Trophoblast cell (in vitro differentiated cells and primary cell): ENCODE measurements around the gene EPM2A.

Experiments
- DNase-seq, 2 donors: peaks; one replicate each; pipeline ENCODE4 v3.0.0-alpha.2; 2016
- H2AFZ ChIP-seq: 2 replicates; pipeline ENCODE4 v1.6.1; 2013; ENCODE audit warnings: low read length, moderate library complexity, mild to moderate bottlenecking; ENCODE audit not compliant: insufficient read depth, poor library complexity
- H2AK5ac ChIP-seq: 2 replicates; pipeline ENCODE4 v1.6.1; 2013; ENCODE audit warnings: mild to moderate bottlenecking, low read length
- H2BK120ac ChIP-seq: 2 replicates; pipeline ENCODE4 v1.6.1; 2013; ENCODE audit warnings: low read length, mild to moderate bottlenecking, moderate library complexity; ENCODE audit not compliant: insufficient read depth, poor library complexity
- H2BK12ac ChIP-seq: 2 replicates; pipeline ENCODE4 v1.6.1; 2013; ENCODE audit warnings: mild to moderate bottlenecking, low read length, moderate library complexity
- H2BK5ac ChIP-seq: 2 replicates; pipeline ENCODE4 v1.6.1; 2013; ENCODE audit warnings: low read length, low read depth, moderate library complexity, mild to moderate bottlenecking; ENCODE audit not compliant: poor library complexity
- H3K14ac ChIP-seq: 2 replicates; pipeline ENCODE4 v1.6.1; 2013; ENCODE audit warnings: mild to moderate bottlenecking, low read length
- H3K18ac ChIP-seq: 2 replicates; pipeline ENCODE4 v1.6.1; 2013; ENCODE audit warnings: mild to moderate bottlenecking, low read length
- H3K23ac ChIP-seq: 2 replicates; pipeline ENCODE4 v1.6.1; 2013; ENCODE audit warnings: low read length
- H3K27ac ChIP-seq: 2 replicates; pipeline ENCODE4 v1.5.1; 2013; ENCODE audit warnings: low read depth, mild to moderate bottlenecking, inconsistent platforms, low read length, moderate library complexity
- H3K27me3 ChIP-seq: 2 replicates; pipeline ENCODE4 v1.6.1; 2013; ENCODE audit warnings: inconsistent platforms, mild to moderate bottlenecking, low read length, moderate library complexity; ENCODE audit not compliant: insufficient read depth
- H3K36me3 ChIP-seq, 2 experiments: 1 replicate in 1 of 2; 2 replicates in 1 of 2; pipeline ENCODE4 v1.6.1; 2013; ENCODE audit warnings: low read length in 2 of 2, mild to moderate bottlenecking in 2 of 2, moderate library complexity in 1 of 2; ENCODE audit not compliant: insufficient read depth in 2 of 2, control insufficient read depth in 1 of 2
- H3K4ac ChIP-seq: 2 replicates; pipeline ENCODE4 v1.6.1; 2013; ENCODE audit warnings: low read depth, mild to moderate bottlenecking, low read length, moderate library complexity
- H3K4me1 ChIP-seq, 2 experiments: 1 replicate in 1 of 2; 2 replicates in 1 of 2; pipeline ENCODE4 v1.6.1; 2013; ENCODE audit warnings: low read length in 2 of 2, mild to moderate bottlenecking in 2 of 2, moderate library complexity in 1 of 2; ENCODE audit not compliant: insufficient read depth in 2 of 2, control insufficient read depth in 1 of 2
- H3K4me2 ChIP-seq: 2 replicates; pipeline ENCODE4 v1.6.1; 2013; ENCODE audit warnings: inconsistent platforms, mild to moderate bottlenecking, low read length, moderate library complexity
- H3K4me3 ChIP-seq: 2 replicates; pipeline ENCODE4 v1.5.1; 2013; ENCODE audit warnings: mild to moderate bottlenecking, low read depth, low read length, inconsistent platforms
- H3K79me1 ChIP-seq: one replicate; pipeline ENCODE4 v1.6.1; 2013; ENCODE audit warnings: low read length
- H3K79me2 ChIP-seq: 2 replicates; pipeline ENCODE4 v1.6.1; 2013; ENCODE audit warnings: low read length, mild to moderate bottlenecking; ENCODE audit not compliant: control insufficient read depth, insufficient read depth, poor library complexity
- H3K9ac ChIP-seq: 2 replicates; pipeline ENCODE4 v1.6.1; 2013; ENCODE audit warnings: mild to moderate bottlenecking, low read length
- H3K9me3 ChIP-seq: 2 replicates; pipeline ENCODE4 v1.6.1; 2013; ENCODE audit warnings: low read depth, mild to moderate bottlenecking, control low read depth, inconsistent platforms, low read length; ENCODE audit not compliant: insufficient read depth
- H4K12ac ChIP-seq: 2 replicates; pipeline ENCODE4 v1.6.1; 2013; ENCODE audit warnings: low read depth, mild to moderate bottlenecking, low read length, moderate library complexity
- H4K8ac ChIP-seq: 2 replicates; pipeline ENCODE4 v1.6.1; 2013; ENCODE audit warnings: low read depth, mild to moderate bottlenecking, low read length, moderate library complexity
- H4K91ac ChIP-seq: one replicate; pipeline ENCODE4 v1.6.1; 2013; ENCODE audit warnings: low read depth, mild to moderate bottlenecking, low read length, moderate library complexity
- WGBS: extraction: QIAGEN DNeasy Blood & Tissue Kit; methylation state at CpG from one replicate; pipeline ENCODE4 v1.1.7; 2013; ENCODE audit warnings: missing lambda C conversion rate; ENCODE audit not compliant: insufficient read length, insufficient coverage; ENCODE audit errors: extremely low coverage; 5-methylcytosine and 5-hydroxymethylcytosine counted together

Gene EPM2A

DNA sequence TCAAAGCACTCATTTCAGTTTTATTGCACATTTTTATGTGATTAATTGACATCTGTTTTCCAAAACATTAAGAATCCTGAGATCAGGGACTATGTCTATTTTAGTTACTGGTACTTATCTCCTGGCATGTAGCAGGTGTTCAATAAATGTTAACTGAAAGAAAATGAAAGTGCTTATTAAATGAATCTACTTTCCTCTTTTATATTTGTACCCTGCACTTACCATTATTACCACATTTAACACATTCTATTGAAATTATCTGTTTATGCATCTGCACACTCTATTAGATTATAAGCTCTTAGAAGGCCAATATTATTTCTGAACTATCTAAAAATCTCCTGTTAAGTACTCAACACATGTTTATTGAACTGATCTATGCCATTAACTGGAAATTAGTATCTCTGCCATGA, 131.9 kb downstream of the EPM2A start:
- H3K79me2 ChIP-seq, result no peaks in the 10 kb centered on the region
- H3K4ac ChIP-seq, result no peak overlapping the region
- H3K14ac ChIP-seq, result no peak overlapping the region
- H4K8ac ChIP-seq, result no peak overlapping the region
- H3K4me1 ChIP-seq, result no peaks in the 10 kb centered on the region
- H3K27me3 ChIP-seq, result no peaks in the 10 kb centered on the region
- no peak overlapping the region for H2BK120ac ChIP-seq
- H3K79me1 ChIP-seq, result no peaks in the 10 kb centered on the region
- no peak overlapping the region for H3K23ac ChIP-seq
- H3K9me3 ChIP-seq, result no peaks in the 10 kb centered on the region
- H2AK5ac ChIP-seq, result no peak overlapping the region
- no peak overlapping the region for H4K12ac ChIP-seq
- H2AFZ ChIP-seq, result no peak overlapping the region
- no peak overlapping the region for H4K91ac ChIP-seq
- H3K4me3 ChIP-seq, result no peak overlapping the region
- no peak overlapping the region for H3K18ac ChIP-seq
- no peak overlapping the region for H3K4me2 ChIP-seq
- H2BK5ac ChIP-seq, result no peak overlapping the region
- H3K36me3 ChIP-seq, result no peaks in the 10 kb centered on the region
- no peak overlapping the region for H3K9ac ChIP-seq
- H3K27ac ChIP-seq, result no peak overlapping the region
- H2BK12ac ChIP-seq, result no peak overlapping the region
- DNase-seq, result no peak

GRCh38 chr6:145602726-145603326, 132.5 kb downstream of the EPM2A start:
- Histone ChIP-seq H3K18ac (no peak overlapping the region), H4K8ac (no peak overlapping the region), H2BK12ac (no peak overlapping the region), H3K27ac (no peak overlapping the region), H2BK5ac (no peak overlapping the region), H3K23ac (no peak overlapping the region), H3K4me2 (no peak overlapping the region), H3K79me2 (no peaks in the 10 kb centered on the region), H3K79me1 (no peaks in the 10 kb centered on the region), H2AK5ac (no peak overlapping the region), H3K9me3 (no peaks in the 10 kb centered on the region), H3K14ac (no peak overlapping the region), H4K91ac (no peak overlapping the region), H3K4me3 (no peak overlapping the region), H3K27me3 (no peaks in the 10 kb centered on the region), H2AFZ (no peak overlapping the region), H2BK120ac (no peak overlapping the region), H3K9ac (no peak overlapping the region), H3K4ac (no peak overlapping the region), H3K36me3 (no peaks in the 10 kb centered on the region), H4K12ac (no peak overlapping the region), H3K4me1 (no peaks in the 10 kb centered on the region)
- WGBS, result no CpG with 5 or more reads among the region's 4 CpGs
- DNase-seq, result no peak

- Histone ChIP-seq H3K9ac (no peak overlapping the region), H3K4me2 (no peak overlapping the region), H3K18ac (no peak overlapping the region), H3K14ac (no peak overlapping the region), H3K79me2 (no peaks in the 10 kb centered on the region), H3K27me3 (no peaks in the 10 kb centered on the region), H2BK5ac (no peak overlapping the region), H2BK120ac (no peak overlapping the region), H2AK5ac (no peak overlapping the region), H3K79me1 (no peaks in the 10 kb centered on the region), H4K12ac (no peak overlapping the region), H3K27ac (no peak overlapping the region), H2AFZ (no peak overlapping the region), H3K9me3 (no peaks in the 10 kb centered on the region), H4K91ac (no peak overlapping the region), H3K23ac (no peak overlapping the region), H3K4me3 (no peak overlapping the region), H4K8ac (no peak overlapping the region), H3K4ac (no peak overlapping the region), H2BK12ac (no peak overlapping the region), H3K36me3 (no peaks in the 10 kb centered on the region), H3K4me1 (no peaks in the 10 kb centered on the region)
- DNase-seq, result no peak
- WGBS, result no CpG with 5 or more reads among the region's 2 CpGs
Observed at GRCh38 chr6:145601397-145601796, 133.9 kb downstream of the EPM2A start.

- Histone ChIP-seq H4K91ac (no peak overlapping the region), H3K9ac (no peak overlapping the region), H3K4ac (no peak overlapping the region), H3K18ac (no peak overlapping the region), H2AK5ac (no peak overlapping the region), H3K79me1 (no peaks in the 10 kb centered on the region), H3K23ac (no peak overlapping the region), H4K8ac (no peak overlapping the region), H3K4me1 (no peaks in the 10 kb centered on the region), H4K12ac (no peak overlapping the region), H3K14ac (no peak overlapping the region), H2BK12ac (no peak overlapping the region), H2AFZ (no peak overlapping the region), H3K79me2 (no peaks in the 10 kb centered on the region), H3K27ac (no peak overlapping the region), H3K9me3 (no peaks in the 10 kb centered on the region), H2BK5ac (no peak overlapping the region), H3K4me3 (no peak overlapping the region), H3K27me3 (no peaks in the 10 kb centered on the region), H2BK120ac (no peak overlapping the region), H3K36me3 (no peaks in the 10 kb centered on the region), H3K4me2 (no peak overlapping the region)
- WGBS, result no CpG with 5 or more reads among the region's 2 CpGs
- no peak for DNase-seq
Observed at GRCh38 chr6:145600299-145600698, 135.0 kb downstream of the EPM2A start.
